Measurements from ENCODE around the gene EVC2. TPM values are rescaled to one million over a fixed set of nuclear protein-coding genes. Genes with fewer than 3 reads are reported as not detected.

The EVC2 gene
- total and polyA plus RNA-seq, 2 donors (not counting 1 experiment from before 2014, with no cell fraction given): 1.4 to 16.5 TPM

DNA sequence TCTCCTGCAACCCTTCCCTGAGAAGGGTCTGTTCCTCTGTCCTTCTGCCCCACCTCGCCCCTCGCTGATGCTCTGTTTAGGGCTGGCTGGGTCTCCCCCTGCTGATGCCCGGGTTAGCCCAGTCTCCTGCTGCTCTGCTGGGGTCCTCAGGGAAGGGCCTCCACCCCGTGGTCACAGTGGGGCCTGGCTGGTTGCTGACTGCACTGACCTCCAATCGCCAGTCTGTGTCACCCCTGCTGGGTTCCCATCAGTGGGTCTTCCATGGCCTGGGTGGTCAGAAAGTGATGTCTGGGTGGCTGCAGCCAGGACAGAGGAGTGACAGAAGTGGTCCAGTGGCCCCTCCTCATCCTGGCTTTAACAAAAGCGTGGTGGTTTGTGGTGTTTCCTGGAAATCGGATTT, 47.3 kb upstream of the EVC2 start:
- no peaks in the 10 kb centered on the region for H3K9me3 ChIP-seq (ENCODE audit: control insufficient read depth, insufficient read depth, low read depth, low read length)
- no peaks in the 10 kb centered on the region for H3K27me3 ChIP-seq (ENCODE audit: control insufficient read depth, insufficient read depth, low read length)
- no peak overlapping the region for H3K4me3 ChIP-seq (replicated peaks in 1 of 4; ENCODE audit: control extremely low read depth in 1 of 4, insufficient read depth in 1 of 4, low read depth in 3 of 4, low read length in 4 of 4)
- no peak overlapping the region for H3K9ac ChIP-seq (ENCODE audit: insufficient read depth, low read length)
- DNase-seq (ENCODE audit: low read depth in 2 of 2): no peak
- no peak for TF ChIP-seq CTCF (conservative IDR thresholded peaks at IDR 0.05 in 1 of 2, IDR thresholded peaks at IDR 0.05 in 1 of 2; ENCODE audit: low read depth in 1 of 2, low read length in 2 of 2)
- TF ChIP-seq EZH2 (IDR thresholded peaks at IDR 0.05; ENCODE audit: low read length, missing control alignments): no peak
- H3K4me2 ChIP-seq (ENCODE audit: extremely low read depth, insufficient read depth, low read length): no peak overlapping the region
- no peaks in the 10 kb centered on the region for H4K20me1 ChIP-seq (ENCODE audit: control insufficient read depth, extremely low read depth, insufficient read depth, low read length)
- H3K79me2 ChIP-seq (ENCODE audit: control insufficient read depth, insufficient read depth, low read length): no peaks in the 10 kb centered on the region
- no peak overlapping the region for H3K27ac ChIP-seq (ENCODE audit: insufficient read depth, low read length)
- H2AFZ ChIP-seq (ENCODE audit: low read length): no peak overlapping the region
- peaks cover 24% of the 10 kb centered on the region for H3K36me3 ChIP-seq (ENCODE audit: control insufficient read depth, insufficient read depth, low read length)
- H3K4me1 ChIP-seq (ENCODE audit: control insufficient read depth, extremely low read depth, insufficient read depth, low read length): peaks cover 14% of the 10 kb centered on the region

- Histone ChIP-seq H3K4me2 (ENCODE audit: extremely low read depth, insufficient read depth, low read length) (no peak overlapping the region), H3K4me3 (replicated peaks in 1 of 4; ENCODE audit: control extremely low read depth in 1 of 4, insufficient read depth in 1 of 4, low read depth in 3 of 4, low read length in 4 of 4) (no peak overlapping the region), H4K20me1 (ENCODE audit: control insufficient read depth, extremely low read depth, insufficient read depth, low read length) (no peaks in the 10 kb centered on the region), H2AFZ (ENCODE audit: low read length) (no peak overlapping the region), H3K9me3 (ENCODE audit: control insufficient read depth, insufficient read depth, low read depth, low read length) (no peaks in the 10 kb centered on the region), H3K27ac (ENCODE audit: insufficient read depth, low read length) (no peak overlapping the region), H3K27me3 (ENCODE audit: control insufficient read depth, insufficient read depth, low read length) (no peaks in the 10 kb centered on the region), H3K4me1 (ENCODE audit: control insufficient read depth, extremely low read depth, insufficient read depth, low read length) (peaks cover 14% of the 10 kb centered on the region), H3K36me3 (ENCODE audit: control insufficient read depth, insufficient read depth, low read length) (peaks cover 24% of the 10 kb centered on the region), H3K9ac (ENCODE audit: insufficient read depth, low read length) (no peak overlapping the region), H3K79me2 (ENCODE audit: control insufficient read depth, insufficient read depth, low read length) (no peaks in the 10 kb centered on the region)
- no peak for DNase-seq (ENCODE audit: low read depth in 2 of 2)
- TF ChIP-seq EZH2 (IDR thresholded peaks at IDR 0.05; ENCODE audit: low read length, missing control alignments): no peak
- TF ChIP-seq CTCF (conservative IDR thresholded peaks at IDR 0.05 in 1 of 2, IDR thresholded peaks at IDR 0.05 in 1 of 2; ENCODE audit: low read depth in 1 of 2, low read length in 2 of 2): no peak
These were observed 46.8 kb upstream of the EVC2 start for GRCh38 chr4:5755161-5755560.

- Histone ChIP-seq H3K9ac (ENCODE audit: insufficient read depth, low read length) (no peak overlapping the region), H3K4me1 (ENCODE audit: control insufficient read depth, extremely low read depth, insufficient read depth, low read length) (peaks cover 16% of the 10 kb centered on the region)
These were observed 46.1 kb upstream of the EVC2 start for GRCh38 chr4:5754529-5754881.

More at GRCh38 chr4:5754529-5754881, 46.1 kb upstream of the EVC2 start:
- no peaks in the 10 kb centered on the region for H3K79me2 ChIP-seq (ENCODE audit: control insufficient read depth, insufficient read depth, low read length)
- no peaks in the 10 kb centered on the region for H3K9me3 ChIP-seq (ENCODE audit: control insufficient read depth, insufficient read depth, low read depth, low read length)
- H2AFZ ChIP-seq (ENCODE audit: low read length): no peak overlapping the region
- peaks cover 27% of the 10 kb centered on the region for H3K36me3 ChIP-seq (ENCODE audit: control insufficient read depth, insufficient read depth, low read length)
- no peaks in the 10 kb centered on the region for H3K27me3 ChIP-seq (ENCODE audit: control insufficient read depth, insufficient read depth, low read length)
- no peak for DNase-seq (ENCODE audit: low read depth in 2 of 2)
- H3K4me3 ChIP-seq (replicated peaks in 1 of 4; ENCODE audit: control extremely low read depth in 1 of 4, insufficient read depth in 1 of 4, low read depth in 3 of 4, low read length in 4 of 4): no peak overlapping the region
- H3K27ac ChIP-seq (ENCODE audit: insufficient read depth, low read length): no peak overlapping the region
- no peak for TF ChIP-seq EZH2 (IDR thresholded peaks at IDR 0.05; ENCODE audit: low read length, missing control alignments)
- TF ChIP-seq CTCF (conservative IDR thresholded peaks at IDR 0.05 in 1 of 2, IDR thresholded peaks at IDR 0.05 in 1 of 2; ENCODE audit: low read depth in 1 of 2, low read length in 2 of 2): no peak
- H4K20me1 ChIP-seq (ENCODE audit: control insufficient read depth, extremely low read depth, insufficient read depth, low read length): no peaks in the 10 kb centered on the region
- no peak overlapping the region for H3K4me2 ChIP-seq (ENCODE audit: extremely low read depth, insufficient read depth, low read length)
